ENCODE measurements around the gene NEDD4. TPM values are rescaled to one million over a fixed set of nuclear protein-coding genes. Genes with fewer than 3 reads are reported as not detected.
A peak's percentile ranks its signal among the peaks of the same experiment; 100 is the strongest.
"Not testable (repeated sequence)": the region's sequence is repeated elsewhere in the genome, so short reads cannot be mapped to it uniquely, and the experiment has no call there.

Gene NEDD4
- total RNA-seq, 1 donor from 2014 or later = 33.9 TPM

GRCh38 chr15:56014677-56015076, 21.3 kb upstream of the NEDD4 start:
- DNase-seq (ENCODE audit: low spot score) = no peak
- TF ChIP-seq CTCF (IDR thresholded peaks at IDR 0.05; ENCODE audit: unreplicated experiment) = no peak
- Mint-ChIP-seq H3K4me3 (ENCODE audit: unreplicated experiment) (no peak overlapping the region), H3K27me3 (ENCODE audit: unreplicated experiment) (peaks cover 4% of the 10 kb centered on the region), H3K9me3 (ENCODE audit: unreplicated experiment) (peaks cover 21% of the 10 kb centered on the region), H3K36me3 (ENCODE audit: low read depth, unreplicated experiment) (peaks cover 5% of the 10 kb centered on the region), H3K27ac (ENCODE audit: unreplicated experiment) (no peak overlapping the region), H3K4me1 (ENCODE audit: unreplicated experiment) (no peaks in the 10 kb centered on the region)

GRCh38 chr15:56007053-56007452, 13.6 kb upstream of the NEDD4 start:
- peak; percentile 25 for DNase-seq (ENCODE audit: low spot score)
- H3K4me1 Mint-ChIP-seq (ENCODE audit: unreplicated experiment); H3K27me3 Mint-ChIP-seq (ENCODE audit: unreplicated experiment); H3K27ac Mint-ChIP-seq (ENCODE audit: unreplicated experiment); H3K36me3 Mint-ChIP-seq (ENCODE audit: low read depth, unreplicated experiment); H3K9me3 Mint-ChIP-seq (ENCODE audit: unreplicated experiment): not testable (repeated sequence)
- peak overlapping the region; percentile 88 for H3K4me3 Mint-ChIP-seq (ENCODE audit: unreplicated experiment)

GRCh38 chr15:56006371-56006770, 13.0 kb upstream of the NEDD4 start:
- not testable (repeated sequence) for H3K9me3 Mint-ChIP-seq (ENCODE audit: unreplicated experiment); H3K36me3 Mint-ChIP-seq (ENCODE audit: low read depth, unreplicated experiment); H3K27ac Mint-ChIP-seq (ENCODE audit: unreplicated experiment); DNase-seq (ENCODE audit: low spot score); H3K4me1 Mint-ChIP-seq (ENCODE audit: unreplicated experiment); H3K27me3 Mint-ChIP-seq (ENCODE audit: unreplicated experiment)
- peak overlapping the region; percentile 88 for H3K4me3 Mint-ChIP-seq (ENCODE audit: unreplicated experiment)

- not testable (repeated sequence) for H3K9me3 Mint-ChIP-seq (ENCODE audit: unreplicated experiment); DNase-seq (ENCODE audit: low spot score); H3K4me1 Mint-ChIP-seq (ENCODE audit: unreplicated experiment); H3K4me3 Mint-ChIP-seq (ENCODE audit: unreplicated experiment); H3K27ac Mint-ChIP-seq (ENCODE audit: unreplicated experiment); H3K36me3 Mint-ChIP-seq (ENCODE audit: low read depth, unreplicated experiment); H3K27me3 Mint-ChIP-seq (ENCODE audit: unreplicated experiment)
Measured at GRCh38 chr15:56004281-56004680, 10.9 kb upstream of the NEDD4 start.

GRCh38 chr15:56003777-56004176, 10.4 kb upstream of the NEDD4 start:
- H3K36me3 Mint-ChIP-seq (ENCODE audit: low read depth, unreplicated experiment); H3K4me1 Mint-ChIP-seq (ENCODE audit: unreplicated experiment); H3K27ac Mint-ChIP-seq (ENCODE audit: unreplicated experiment); H3K27me3 Mint-ChIP-seq (ENCODE audit: unreplicated experiment); H3K9me3 Mint-ChIP-seq (ENCODE audit: unreplicated experiment); H3K4me3 Mint-ChIP-seq (ENCODE audit: unreplicated experiment); DNase-seq (ENCODE audit: low spot score): not testable (repeated sequence)

GRCh38 chr15:56003277-56003676, 9.9 kb upstream of the NEDD4 start:
- H3K27me3 Mint-ChIP-seq (ENCODE audit: unreplicated experiment); H3K4me1 Mint-ChIP-seq (ENCODE audit: unreplicated experiment); H3K9me3 Mint-ChIP-seq (ENCODE audit: unreplicated experiment); H3K27ac Mint-ChIP-seq (ENCODE audit: unreplicated experiment); H3K36me3 Mint-ChIP-seq (ENCODE audit: low read depth, unreplicated experiment); H3K4me3 Mint-ChIP-seq (ENCODE audit: unreplicated experiment); DNase-seq (ENCODE audit: low spot score): not testable (repeated sequence)

- H3K27ac Mint-ChIP-seq (ENCODE audit: unreplicated experiment) = no peak overlapping the region
- H3K27me3 Mint-ChIP-seq (ENCODE audit: unreplicated experiment) = peaks cover 3% of the 10 kb centered on the region
- H3K4me1 Mint-ChIP-seq (ENCODE audit: unreplicated experiment) = peaks cover 1% of the 10 kb centered on the region
- no peak for TF ChIP-seq CTCF (IDR thresholded peaks at IDR 0.05; ENCODE audit: unreplicated experiment)
- no peak for DNase-seq (ENCODE audit: low spot score)
- H3K36me3 Mint-ChIP-seq (ENCODE audit: low read depth, unreplicated experiment) = peaks cover 2% of the 10 kb centered on the region
- no peak overlapping the region for H3K4me3 Mint-ChIP-seq (ENCODE audit: unreplicated experiment)
- no peaks in the 10 kb centered on the region for H3K9me3 Mint-ChIP-seq (ENCODE audit: unreplicated experiment)
Measured at GRCh38 chr15:56001471-56002078, 8.2 kb upstream of the NEDD4 start.

Measured in endothelial cell (in vitro differentiated cells).